Naive thymus-derived CD4-positive, alpha-beta T cell (primary cell): Measurements from ENCODE around the gene RNF169. TPM values are rescaled to one million over a fixed set of nuclear protein-coding genes. Genes with fewer than 3 reads are reported as not detected.
A peak's percentile ranks its signal among the peaks of the same experiment; 100 is the strongest.

ENCODE experiments used
- ATAC-seq: fragments of 150-1000 bp; cut with Tn5 transposase; 2 replicates; pipeline ENCODE4 v1.10.0; 2021; ENCODE audit warnings: mild to moderate bottlenecking, moderate library complexity
- CTCF ChIA-PET: fragments of 350-600 bp; sonication (Branson Sonifier 250); formaldehyde crosslinking; loops from one replicate; lab custom pipeline; 2021; ENCODE audit warnings: antibody characterized with exemption; lab: Charles Lee
- POLR2A ChIA-PET: fragments of 350-600 bp; sonication (Branson Sonifier 250); formaldehyde crosslinking; loops from one replicate; lab custom pipeline; 2021; ENCODE audit warnings: antibody characterized with exemption, inconsistent platforms; lab: Charles Lee
- DNase-seq, 9 donors: peaks; one replicate each; pipeline versions ENCODE4 v3.0.0 to v3.0.0-alpha.2; 2020 to 2022; ENCODE audit warnings: mixed read lengths in 1 of 9
- H3K27ac ChIP-seq: one replicate; pipeline ENCODE4 v1.7.0; 2013; ENCODE audit warnings: mild to moderate bottlenecking, low read depth, low read length, moderate library complexity
- H3K27me3 ChIP-seq, 2 donors: one replicate each; pipeline ENCODE4 v1.7.0; 2013; ENCODE audit warnings: low read length in 2 of 2, mild to moderate bottlenecking in 2 of 2, moderate library complexity in 2 of 2; ENCODE audit not compliant: control insufficient read depth in 2 of 2, insufficient read depth in 2 of 2
- H3K36me3 ChIP-seq, 3 experiments: 1 replicate in 2 of 3; 2 replicates in 1 of 3; pipeline ENCODE4 v1.7.0; 2013; ENCODE audit warnings: low read length in 3 of 3, mild to moderate bottlenecking in 3 of 3, moderate library complexity in 1 of 3; ENCODE audit not compliant: insufficient read depth in 3 of 3, control insufficient read depth in 2 of 3
- H3K4me1 ChIP-seq, 2 donors: one replicate each; pipeline ENCODE4 v1.7.0; 2013; ENCODE audit warnings: low read length in 2 of 2, mild to moderate bottlenecking in 2 of 2, moderate library complexity in 1 of 2; ENCODE audit not compliant: control insufficient read depth in 2 of 2, insufficient read depth in 2 of 2
- H3K4me3 ChIP-seq: 2 replicates; pipeline ENCODE4 v1.7.0; 2013; ENCODE audit warnings: mild to moderate bottlenecking, low read length
- H3K9me3 ChIP-seq, 3 experiments: 1 replicate in 2 of 3; 2 replicates in 1 of 3; pipeline ENCODE4 v1.7.0; 2013; ENCODE audit warnings: low read length in 3 of 3; ENCODE audit not compliant: control insufficient read depth in 2 of 3
- H3K27ac Mint-ChIP-seq, 9 donors: one replicate each; pipeline ENCODE4 v1.8.0; 2020 to 2022; ENCODE audit warnings: mixed read lengths in 9 of 9, mild to moderate bottlenecking in 8 of 9, moderate library complexity in 5 of 9, inconsistent platforms in 2 of 9
- H3K27me3 Mint-ChIP-seq, 5 donors: one replicate each; pipeline ENCODE4 v1.8.0; 2021 to 2022; ENCODE audit warnings: mixed read lengths in 5 of 5, mild to moderate bottlenecking in 1 of 5
- H3K36me3 Mint-ChIP-seq, 5 donors: one replicate each; pipeline ENCODE4 v1.8.0; 2020 to 2022; ENCODE audit warnings: mixed read lengths in 5 of 5, mild to moderate bottlenecking in 3 of 5, inconsistent platforms in 1 of 5
- H3K4me1 Mint-ChIP-seq, 7 donors: one replicate each; pipeline ENCODE4 v1.8.0; 2020 to 2022; ENCODE audit warnings: mixed read lengths in 7 of 7, mild to moderate bottlenecking in 3 of 7, inconsistent platforms in 1 of 7
- H3K4me3 Mint-ChIP-seq, 10 donors: one replicate each; pipeline ENCODE4 v1.8.0; 2020 to 2022; ENCODE audit warnings: mild to moderate bottlenecking in 10 of 10, mixed read lengths in 10 of 10, moderate library complexity in 6 of 10, inconsistent platforms in 2 of 10
- H3K9me3 Mint-ChIP-seq, 11 donors: one replicate each; pipeline ENCODE4 v1.8.0; 2020 to 2022; ENCODE audit warnings: mixed read lengths in 11 of 11, mild to moderate bottlenecking in 4 of 11, inconsistent platforms in 1 of 11, moderate library complexity in 1 of 11
- intact Hi-C, 2 donors: fragments of 100-400 bp; cut with micrococcal nuclease; formaldehyde crosslinking; loops; one replicate each; pipeline ENCODE4 v1.15.1; 2023
- polyA plus RNA-seq, 2 donors: library from polyadenylated mRNA; unstranded; fragments of 300-500 nt; fragmentation: Illumina TruSeq; gene quantifications; one replicate each; pipeline ENCODE4 v1.2.3, GENCODE V29; 2021
- total RNA-seq, 6 experiments: library from RNA in 5 of 6; stranded (reverse) in 5 of 6; gene quantifications; 1 replicate in 5 of 6; 2 replicates in 1 of 6; pipeline ENCODE4 v1.2.3 and lab custom pipeline; 2021 to 2026

Gene RNF169
- total and polyA plus RNA-seq, 7 experiments from 2014 or later, result 1.1 to 25.5 (median 19.0) TPM

- no peak for ATAC-seq
- H3K36me3 ChIP-seq, result peaks cover 0 to 66% (median 14%) of the 10 kb centered on the region in 3 experiments
- Mint-ChIP-seq H3K4me1 (peaks cover 0 to 7% (median 3%) of the 10 kb centered on the region in 7 donors), H3K27me3 (no peaks in the 10 kb centered on the region), H3K4me3 (no peak overlapping the region), H3K9me3 (no peaks in the 10 kb centered on the region), H3K27ac (peak overlapping the region in 2 of 9 donors; percentile 33 to 71), H3K36me3 (peaks cover 12 to 62% (median 40%) of the 10 kb centered on the region in 5 donors)
- H3K4me3 ChIP-seq, result no peak overlapping the region
- no peaks in the 10 kb centered on the region for H3K4me1 ChIP-seq
- CTCF ChIA-PET, result no interaction called here
- DNase-seq, result no peak
- no peak overlapping the region for H3K27ac ChIP-seq
- POLR2A ChIA-PET, result no interaction called here
- H3K9me3 ChIP-seq, result no peaks in the 10 kb centered on the region
- H3K27me3 ChIP-seq, result no peaks in the 10 kb centered on the region
- intact Hi-C loops, result no loop called here
These were observed 89.5 kb downstream of the RNF169 start for GRCh38 chr11:74838188-74838587.

DNA sequence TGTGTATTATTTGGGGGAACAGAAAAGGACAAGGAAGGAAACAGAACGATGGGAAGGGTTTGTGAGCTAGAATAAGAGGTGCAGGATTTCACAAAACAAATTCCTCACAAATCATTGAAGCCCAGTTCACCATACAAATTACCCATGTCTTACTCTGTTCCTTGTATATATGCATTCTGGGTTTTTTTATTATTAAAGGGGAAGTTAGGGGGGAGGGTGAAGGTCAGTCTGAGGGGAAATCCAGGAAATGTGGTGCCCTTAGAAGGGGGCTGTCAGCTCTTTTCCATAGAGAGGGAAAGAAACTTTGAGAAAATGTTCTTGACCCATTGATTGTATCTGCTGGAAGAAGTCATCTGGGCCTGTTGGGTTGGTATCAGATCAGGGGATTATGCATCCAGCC is 90.8 kb downstream of the RNF169 start:
- no peak for ATAC-seq
- Mint-ChIP-seq H3K27ac (peak overlapping the region in 4 of 9 donors; percentile 19 to 63 (median 50)), H3K9me3 (no peaks in the 10 kb centered on the region), H3K4me1 (peaks cover 0 to 7% (median 0%) of the 10 kb centered on the region in 7 donors), H3K4me3 (no peak overlapping the region), H3K36me3 (peaks cover 16 to 65% (median 38%) of the 10 kb centered on the region in 5 donors), H3K27me3 (no peaks in the 10 kb centered on the region)
- Histone ChIP-seq H3K9me3 (no peaks in the 10 kb centered on the region), H3K27me3 (no peaks in the 10 kb centered on the region), H3K4me1 (no peaks in the 10 kb centered on the region), H3K4me3 (no peak overlapping the region), H3K36me3 (peaks cover 0 to 71% (median 14%) of the 10 kb centered on the region in 3 experiments), H3K27ac (no peak overlapping the region)
- ChIA-PET CTCF (interaction anchor here (0.9 kb wide), 1 partner anchor 56 kb away, joined by 3 read pairs; no protein-coding TSS in a partner anchor), POLR2A (no interaction called here)
- no peak for DNase-seq
- intact Hi-C loops, result no loop called here

GRCh38 chr11:74839971-74840370 is 91.3 kb downstream of the RNF169 start:
- intact Hi-C loops, result no loop called here
- CTCF ChIA-PET, result interaction anchor here (0.9 kb wide), 1 partner anchor 56 kb away, joined by 3 read pairs; no protein-coding TSS in a partner anchor
- Mint-ChIP-seq H3K4me1 (peaks cover 0 to 7% (median 0%) of the 10 kb centered on the region in 7 donors), H3K27me3 (no peaks in the 10 kb centered on the region), H3K27ac (peak overlapping the region in 2 of 9 donors; percentile 19 to 43), H3K4me3 (no peak overlapping the region), H3K36me3 (peaks cover 16 to 63% (median 34%) of the 10 kb centered on the region in 5 donors), H3K9me3 (no peaks in the 10 kb centered on the region)
- no peaks in the 10 kb centered on the region for H3K9me3 ChIP-seq
- DNase-seq (no peak), ATAC-seq (no peak)
- no peaks in the 10 kb centered on the region for H3K27me3 ChIP-seq
- POLR2A ChIA-PET, result no interaction called here
- peaks cover 0 to 69% (median 14%) of the 10 kb centered on the region in 3 experiments for H3K36me3 ChIP-seq
- H3K4me1 ChIP-seq, result no peaks in the 10 kb centered on the region
- no peak overlapping the region for H3K4me3 ChIP-seq
- no peak overlapping the region for H3K27ac ChIP-seq

GRCh38 chr11:74840486-74840885 is 91.8 kb downstream of the RNF169 start:
- DNase-seq, result no peak
- POLR2A ChIA-PET, result no interaction called here
- peaks cover 0 to 7% (median 0%) of the 10 kb centered on the region in 7 donors for H3K4me1 Mint-ChIP-seq
- peak overlapping the region in 3 of 9 donors; percentile 15 to 43 (median 19) for H3K27ac Mint-ChIP-seq
- Histone ChIP-seq H3K4me3 (no peak overlapping the region), H3K27ac (no peak overlapping the region), H3K27me3 (no peaks in the 10 kb centered on the region), H3K4me1 (no peaks in the 10 kb centered on the region), H3K9me3 (no peaks in the 10 kb centered on the region), H3K36me3 (peaks cover 0 to 69% (median 14%) of the 10 kb centered on the region in 3 experiments)
- ATAC-seq, result no peak
- no peaks in the 10 kb centered on the region for H3K9me3 Mint-ChIP-seq
- intact Hi-C loops, result no loop called here
- no peaks in the 10 kb centered on the region for H3K27me3 Mint-ChIP-seq
- H3K36me3 Mint-ChIP-seq, result peaks cover 18 to 64% (median 32%) of the 10 kb centered on the region in 5 donors
- H3K4me3 Mint-ChIP-seq, result no peak overlapping the region
- CTCF ChIA-PET, result no interaction called here

DNA sequence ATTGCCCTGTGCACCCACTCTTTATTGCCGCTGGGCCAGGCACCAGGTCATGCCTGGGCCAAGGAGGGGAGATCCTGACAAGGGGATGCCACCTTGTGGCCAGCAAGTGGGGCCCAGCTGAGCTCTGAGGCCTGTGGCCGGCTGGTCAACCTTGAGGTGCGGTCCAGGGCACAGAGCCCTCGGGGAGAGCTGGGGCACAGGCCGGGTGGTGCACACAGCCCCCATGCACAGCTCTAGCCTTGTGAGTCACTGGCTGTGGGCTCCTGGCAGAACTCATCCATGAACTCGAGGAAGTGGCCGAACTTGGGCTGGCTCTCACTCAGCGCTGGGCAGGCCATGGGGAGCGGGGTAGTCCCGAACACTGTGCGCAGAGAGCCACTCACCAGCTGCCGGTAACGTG is 94.3 kb downstream of the RNF169 start:
- Mint-ChIP-seq H3K27me3 (no peaks in the 10 kb centered on the region), H3K4me3 (no peak overlapping the region), H3K36me3 (peaks cover 15 to 67% (median 28%) of the 10 kb centered on the region in 5 donors), H3K4me1 (peaks cover 6 to 23% (median 9%) of the 10 kb centered on the region in 7 donors), H3K9me3 (no peaks in the 10 kb centered on the region), H3K27ac (no peak overlapping the region)
- Histone ChIP-seq H3K27me3 (no peaks in the 10 kb centered on the region), H3K27ac (no peak overlapping the region), H3K4me3 (no peak overlapping the region), H3K4me1 (peaks cover 0 to 15% of the 10 kb centered on the region in 2 donors), H3K9me3 (no peaks in the 10 kb centered on the region), H3K36me3 (peaks cover 0 to 58% (median 8%) of the 10 kb centered on the region in 3 experiments)
- CTCF ChIA-PET, result no interaction called here
- ATAC-seq (no peak), DNase-seq (no peak)
- POLR2A ChIA-PET, result interaction anchor here (1.2 kb wide), 1 partner anchor 13 kb away, joined by 3 read pairs; no protein-coding TSS in a partner anchor
- intact Hi-C loops, result no loop called here

- ATAC-seq (no peak), DNase-seq (no peak)
- H3K4me1 ChIP-seq, result peaks cover 0 to 15% of the 10 kb centered on the region in 2 donors
- ChIA-PET CTCF (interaction anchor here (1.0 kb wide), 1 partner anchor 104 kb away, joined by 3 read pairs; no protein-coding TSS in a partner anchor), POLR2A (interaction anchor here (1.2 kb wide), 1 partner anchor 14 kb away, joined by 3 read pairs; no protein-coding TSS in a partner anchor)
- Mint-ChIP-seq H3K4me3 (no peak overlapping the region), H3K4me1 (peaks cover 4 to 23% (median 9%) of the 10 kb centered on the region in 7 donors), H3K27ac (peak overlapping the region in 1 of 9 donors; percentile 4), H3K36me3 (peaks cover 15 to 73% (median 31%) of the 10 kb centered on the region in 5 donors), H3K27me3 (no peaks in the 10 kb centered on the region), H3K9me3 (no peaks in the 10 kb centered on the region)
- intact Hi-C loops, result no loop called here
- H3K4me3 ChIP-seq, result no peak overlapping the region
- H3K27me3 ChIP-seq, result no peaks in the 10 kb centered on the region
- peaks cover 0 to 60% (median 8%) of the 10 kb centered on the region in 3 experiments for H3K36me3 ChIP-seq
- H3K9me3 ChIP-seq, result no peaks in the 10 kb centered on the region
- H3K27ac ChIP-seq, result no peak overlapping the region
These were observed 95.4 kb downstream of the RNF169 start for GRCh38 chr11:74844072-74844471.

- intact Hi-C loops, result no loop called here
- no peak for ATAC-seq
- Mint-ChIP-seq H3K27me3 (no peaks in the 10 kb centered on the region), H3K9me3 (no peaks in the 10 kb centered on the region), H3K4me3 (no peak overlapping the region), H3K4me1 (peaks cover 4 to 23% (median 9%) of the 10 kb centered on the region in 7 donors), H3K36me3 (peaks cover 15 to 73% (median 33%) of the 10 kb centered on the region in 5 donors), H3K27ac (peak overlapping the region in 1 of 9 donors; percentile 64)
- Histone ChIP-seq H3K4me3 (no peak overlapping the region), H3K36me3 (peaks cover 0 to 65% (median 8%) of the 10 kb centered on the region in 3 experiments), H3K4me1 (peaks cover 0 to 15% of the 10 kb centered on the region in 2 donors), H3K27ac (no peak overlapping the region), H3K9me3 (no peaks in the 10 kb centered on the region), H3K27me3 (no peaks in the 10 kb centered on the region)
- no peak for DNase-seq
- ChIA-PET POLR2A (no interaction called here), CTCF (no interaction called here)
These were observed 96.2 kb downstream of the RNF169 start for GRCh38 chr11:74844865-74845264.
